ENCODE results near the gene RMDN2. TPM values are rescaled to one million over a fixed set of nuclear protein-coding genes. Genes with fewer than 3 reads are reported as not detected.

RMDN2 gene
- total and polyA plus RNA-seq, 9 of the 15 experiments (the other 6 are each of a cell fraction or from before 2014, with no cell fraction given): 1.5 to 4.3 (median 2.3) TPM

DNA sequence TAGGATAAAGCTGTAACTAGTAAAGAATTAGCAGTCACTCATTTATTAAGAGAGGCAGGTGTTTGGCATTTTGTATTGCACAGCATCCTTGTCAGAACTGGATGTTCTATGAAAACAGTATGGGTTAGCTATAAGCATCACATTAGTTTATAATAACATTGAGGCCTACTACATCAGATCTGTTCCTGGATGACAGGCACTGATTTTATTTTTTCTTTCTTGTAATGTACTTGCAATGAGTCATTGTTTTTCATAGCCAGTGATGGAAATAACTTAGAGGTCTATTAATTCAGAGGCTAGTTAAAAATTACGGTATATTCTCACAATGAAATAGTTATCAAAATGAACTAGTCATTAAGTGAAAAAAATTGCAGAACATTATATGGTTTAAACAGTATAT lies 13.0 kb upstream of the RMDN2 start:
- H3K9me3 ChIP-seq (replicated peaks; ENCODE audit: control insufficient read depth, insufficient read depth, low read depth, low read length): no peaks in the 10 kb centered on the region
- no peaks in the 10 kb centered on the region for H4K20me1 ChIP-seq (replicated peaks; ENCODE audit: control insufficient read depth, insufficient read depth, low read length)
- ChIA-PET CTCF (ENCODE audit: low intra/inter-chr PET ratio) (no interaction called here), POLR2A (no interaction called here)
- H3K27ac ChIP-seq (ENCODE audit: extremely low read depth, low read depth, low read length): no peak overlapping the region
- no peaks in the 10 kb centered on the region for H3K79me2 ChIP-seq (ENCODE audit: control insufficient read depth, insufficient read depth, low read length)
- ATAC-seq (no peak), DNase-seq (ENCODE audit: extremely low read depth in 1 of 4, low spot score in 3 of 4) (no peak), FAIRE-seq (no peak)
- H3K4me1 ChIP-seq (replicated peaks in 1 of 2; ENCODE audit: control insufficient read depth in 2 of 2, insufficient read depth in 2 of 2, low read length in 2 of 2): no peaks in the 10 kb centered on the region
- BruUV-seq (replicated peaks): no TSS peak
- no peak overlapping the region for H2AFZ ChIP-seq (ENCODE audit: low read depth, low read length)
- intact Hi-C loops (cut with micrococcal nuclease) (no loop called here), in situ Hi-C loops (cut with MboI) (no loop called here)
- no peaks in the 10 kb centered on the region for H3K9me1 ChIP-seq (ENCODE audit: control insufficient read depth, insufficient read depth, low read length)
- TF ChIP-seq, protein P1, sequence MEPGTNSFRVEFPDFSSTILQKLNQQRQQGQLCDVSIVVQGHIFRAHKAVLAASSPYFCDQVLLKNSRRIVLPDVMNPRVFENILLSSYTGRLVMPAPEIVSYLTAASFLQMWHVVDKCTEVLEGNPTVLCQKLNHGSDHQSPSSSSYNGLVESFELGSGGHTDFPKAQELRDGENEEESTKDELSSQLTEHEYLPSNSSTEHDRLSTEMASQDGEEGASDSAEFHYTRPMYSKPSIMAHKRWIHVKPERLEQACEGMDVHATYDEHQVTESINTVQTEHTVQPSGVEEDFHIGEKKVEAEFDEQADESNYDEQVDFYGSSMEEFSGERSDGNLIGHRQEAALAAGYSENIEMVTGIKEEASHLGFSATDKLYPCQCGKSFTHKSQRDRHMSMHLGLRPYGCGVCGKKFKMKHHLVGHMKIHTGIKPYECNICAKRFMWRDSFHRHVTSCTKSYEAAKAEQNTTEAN (CRISPR knock-in tag; IDR thresholded peaks at IDR 0.05): no peak
- TF ChIP-seq STAT5B (CRISPR knock-in tag; IDR thresholded peaks at IDR 0.05) (no peak), SPI1 (IDR thresholded peaks at IDR 0.05; ENCODE audit: borderline replicate concordance, low read depth, low read length) (no peak), KLF1 (tag; IDR thresholded peaks at IDR 0.05) (no peak)
- TF ChIP-seq, protein P2, sequence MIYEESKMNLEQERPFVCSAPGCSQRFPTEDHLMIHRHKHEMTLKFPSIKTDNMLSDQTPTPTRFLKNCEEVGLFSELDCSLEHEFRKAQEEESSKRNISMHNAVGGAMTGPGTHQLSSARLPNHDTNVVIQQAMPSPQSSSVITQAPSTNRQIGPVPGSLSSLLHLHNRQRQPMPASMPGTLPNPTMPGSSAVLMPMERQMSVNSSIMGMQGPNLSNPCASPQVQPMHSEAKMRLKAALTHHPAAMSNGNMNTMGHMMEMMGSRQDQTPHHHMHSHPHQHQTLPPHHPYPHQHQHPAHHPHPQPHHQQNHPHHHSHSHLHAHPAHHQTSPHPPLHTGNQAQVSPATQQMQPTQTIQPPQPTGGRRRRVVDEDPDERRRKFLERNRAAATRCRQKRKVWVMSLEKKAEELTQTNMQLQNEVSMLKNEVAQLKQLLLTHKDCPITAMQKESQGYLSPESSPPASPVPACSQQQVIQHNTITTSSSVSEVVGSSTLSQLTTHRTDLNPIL (CRISPR knock-in tag; IDR thresholded peaks at IDR 0.05): no peak
- TF ChIP-seq, protein P3, sequence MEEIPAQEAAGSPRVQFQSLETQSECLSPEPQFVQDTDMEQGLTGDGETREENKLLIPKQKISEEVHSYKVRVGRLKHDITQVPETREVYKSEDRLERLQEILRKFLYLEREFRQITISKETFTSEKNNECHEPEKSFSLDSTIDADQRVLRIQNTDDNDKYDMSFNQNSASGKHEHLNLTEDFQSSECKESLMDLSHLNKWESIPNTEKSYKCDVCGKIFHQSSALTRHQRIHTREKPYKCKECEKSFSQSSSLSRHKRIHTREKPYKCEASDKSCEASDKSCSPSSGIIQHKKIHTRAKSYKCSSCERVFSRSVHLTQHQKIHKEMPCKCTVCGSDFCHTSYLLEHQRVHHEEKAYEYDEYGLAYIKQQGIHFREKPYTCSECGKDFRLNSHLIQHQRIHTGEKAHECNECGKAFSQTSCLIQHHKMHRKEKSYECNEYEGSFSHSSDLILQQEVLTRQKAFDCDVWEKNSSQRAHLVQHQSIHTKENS (CRISPR knock-in tag; IDR thresholded peaks at IDR 0.05): no peak
- H3K9ac ChIP-seq (ENCODE audit: insufficient read depth in 1 of 2, low read depth in 2 of 2, low read length in 2 of 2): no peak overlapping the region
- no peak overlapping the region for H3K4me2 ChIP-seq (ENCODE audit: insufficient read depth, low read length)
- peaks cover 2 to 5% of the 10 kb centered on the region in 2 experiments; a peak in 3 of 5 replicates for H3K27me3 ChIP-seq (ENCODE audit: control insufficient read depth in 2 of 2, insufficient read depth in 2 of 2, low read length in 2 of 2)
- no peaks in the 10 kb centered on the region for H3K36me3 ChIP-seq (ENCODE audit: control insufficient read depth, insufficient read depth, low read length)
- WGBS (ENCODE audit: insufficient coverage, low coverage, missing lambda C conversion rate): 0% methylated on average over 1 of the region's 1 CpG
- H3K4me3 ChIP-seq: no peak overlapping the region

Data from K562 (cell line).